AG09319 (cell line): ENCODE data around the gene DYNC2I2.

Experiments
- DNase-seq: peaks from one replicate; pipeline ENCODE4 v3.0.0-alpha.2; 2010; ENCODE audit warnings: low read depth; ENCODE audit errors: extremely low read depth
- CTCF ChIP-seq: IDR thresholded peaks from 2 replicates; pipeline ENCODE4 v1.5.1; 2011; ENCODE audit warnings: low read depth, mild to moderate bottlenecking, inconsistent platforms, low read length, moderate library complexity

Gene DYNC2I2

GRCh38 chr9:128656416-128657343 is at the start of gene DYNC2I2:
DYNC2I2 (minus strand) TSS chr9:128656847; CDS start chr9:128656726, 121 bp downstream.
- DNase-seq = peak; percentile 74
- TF ChIP-seq CTCF = no peak

- no peak for TF ChIP-seq CTCF
- no peak for DNase-seq
Observed at GRCh38 chr9:128706045-128706444, 49.4 kb upstream of the DYNC2I2 start.

GRCh38 chr9:128705051-128705965 is 48.7 kb upstream of the DYNC2I2 start:
- TF ChIP-seq CTCF = no peak
- DNase-seq = no peak

GRCh38 chr9:128704356-128704670 is 47.7 kb upstream of the DYNC2I2 start:
- no peak for TF ChIP-seq CTCF
- DNase-seq = no peak

- DNase-seq = no peak
- no peak for TF ChIP-seq CTCF
Observed at GRCh38 chr9:128703616-128704355, 47.1 kb upstream of the DYNC2I2 start.

- DNase-seq = no peak
- no peak for TF ChIP-seq CTCF
Observed at GRCh38 chr9:128702949-128703615, 46.4 kb upstream of the DYNC2I2 start.
